22Rv1 (cell line): ENCODE data around the gene MYO7B.

Source experiments
- CTCF ChIP-seq: fragments of 450-650 bp; IDR thresholded peaks from 2 replicates; pipeline ENCODE4 v1.5.1; 2017; ENCODE audit warnings: mild to moderate bottlenecking
- ZFX ChIP-seq: fragments of 450-650 bp; IDR thresholded peaks from 2 replicates; pipeline ENCODE4 v1.6.1; 2017; ENCODE audit warnings: antibody characterized with exemption, borderline replicate concordance

- TF ChIP-seq CTCF (no peak), ZFX (no peak)
Observed at GRCh38 chr2:127564429-127565260, 29.2 kb downstream of the MYO7B start.
